ENCODE data around the gene TMEM82. TPM values are rescaled to one million over a fixed set of nuclear protein-coding genes. Genes with fewer than 3 reads are reported as not detected.

The TMEM82 gene
- polyA plus RNA-seq, 1 donor (not counting 4 experiments of a cell fraction or from before 2014, with no cell fraction given), result not detected

DNA sequence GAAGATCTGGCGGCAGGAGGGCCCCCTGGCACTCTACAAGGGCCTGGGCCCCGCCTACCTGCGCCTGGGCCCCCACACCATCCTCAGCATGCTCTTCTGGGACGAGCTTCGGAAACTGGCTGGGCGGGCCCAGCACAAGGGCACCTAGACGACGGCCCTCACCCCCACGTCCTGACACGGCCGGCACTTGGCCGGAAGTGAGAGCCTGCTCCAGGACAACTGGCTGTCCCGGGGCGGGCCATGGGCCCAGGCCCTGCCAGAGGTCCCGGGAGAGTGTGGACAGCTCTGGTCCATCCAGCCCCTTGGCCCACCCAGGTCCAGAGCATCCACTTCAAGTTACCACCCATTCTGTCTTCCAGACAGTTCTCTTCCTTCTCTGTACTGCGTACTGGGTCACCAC lies 3.0 kb upstream of the TMEM82 start:
- Histone ChIP-seq H3K9ac (ENCODE audit: control insufficient read depth, extremely low read depth, insufficient read depth, low read length) (no peak overlapping the region), H3K27ac (ENCODE audit: control insufficient read depth, insufficient read depth, low read length) (no peak overlapping the region), H3K4me1 (ENCODE audit: control insufficient read depth, extremely low read depth, insufficient read depth, low read length) (peaks cover 15% of the 10 kb centered on the region), H3K9me3 (ENCODE audit: control insufficient read depth, low read depth, low read length) (no peaks in the 10 kb centered on the region), H3K79me2 (ENCODE audit: control insufficient read depth, insufficient read depth, low read length) (no peaks in the 10 kb centered on the region), H3K4me2 (ENCODE audit: control insufficient read depth, extremely low read depth, insufficient read depth, low read depth, low read length) (no peak overlapping the region), H4K20me1 (ENCODE audit: control insufficient read depth, extremely low read depth, insufficient read depth, low read length) (no peaks in the 10 kb centered on the region), H2AFZ (ENCODE audit: control insufficient read depth, low read length) (no peak overlapping the region), H3K36me3 (ENCODE audit: control insufficient read depth in 2 of 2, extremely low read depth in 1 of 2, insufficient read depth in 2 of 2, low read length in 2 of 2) (peaks cover 2 to 11% of the 10 kb centered on the region in 2 experiments), H3K4me3 (ENCODE audit: control insufficient read depth in 2 of 3, extremely low read depth in 1 of 3, insufficient read depth in 2 of 3, low read depth in 1 of 3, low read length in 3 of 3) (no peak overlapping the region), H3K9me1 (ENCODE audit: control insufficient read depth, extremely low read depth, insufficient read depth, low read length) (no peaks in the 10 kb centered on the region), H3K27me3 (ENCODE audit: control insufficient read depth, extremely low read depth, insufficient read depth, low read length) (no peaks in the 10 kb centered on the region)
- dilution Hi-C loops (cut with MboI; ENCODE audit: extremely low pct_ligation_motif_present, low sequenced_read_pairs), result no loop called here
- FAIRE-seq (no peak), DNase-seq (ENCODE audit: low read depth, low spot score) (no peak)
- TF ChIP-seq EZH2 (IDR thresholded peaks at IDR 0.05; ENCODE audit: low read length) (no peak), CTCF (optimal IDR thresholded peaks at IDR 0.05 in 1 of 3, IDR thresholded peaks at IDR 0.05 in 1 of 3, conservative IDR thresholded peaks at IDR 0.05 in 1 of 3; ENCODE audit: extremely low read depth in 1 of 3, insufficient read depth in 2 of 3, low read length in 3 of 3) (no peak)

DNA sequence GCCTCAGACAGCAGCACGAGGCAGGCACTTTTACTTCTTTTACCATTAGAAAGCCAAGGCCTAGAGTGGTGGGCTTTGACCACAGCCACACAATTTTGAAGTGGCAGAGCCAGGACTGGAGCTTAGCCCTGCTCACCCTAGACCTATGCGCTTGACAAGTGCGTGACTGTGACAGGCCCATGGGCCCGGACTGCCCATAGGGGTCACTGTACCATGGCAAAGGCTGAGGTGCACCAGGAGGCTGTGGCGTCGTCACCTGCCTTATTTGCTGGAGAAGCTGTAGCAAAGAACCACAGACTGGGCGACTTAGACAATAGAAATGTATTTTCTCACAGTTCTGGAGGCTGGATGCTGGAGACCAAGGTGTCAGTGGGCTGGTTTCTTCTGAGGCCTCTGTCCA lies 2.6 kb upstream of the TMEM82 start:
- no peaks in the 10 kb centered on the region for H3K79me2 ChIP-seq (ENCODE audit: control insufficient read depth, insufficient read depth, low read length)
- dilution Hi-C loops (cut with MboI; ENCODE audit: extremely low pct_ligation_motif_present, low sequenced_read_pairs), result no loop called here
- H3K36me3 ChIP-seq (ENCODE audit: control insufficient read depth in 2 of 2, extremely low read depth in 1 of 2, insufficient read depth in 2 of 2, low read length in 2 of 2), result peaks cover 0 to 7% of the 10 kb centered on the region in 2 experiments
- no peak overlapping the region for H3K4me2 ChIP-seq (ENCODE audit: control insufficient read depth, extremely low read depth, insufficient read depth, low read depth, low read length)
- H3K9me1 ChIP-seq (ENCODE audit: control insufficient read depth, extremely low read depth, insufficient read depth, low read length), result no peaks in the 10 kb centered on the region
- no peaks in the 10 kb centered on the region for H3K27me3 ChIP-seq (ENCODE audit: control insufficient read depth, extremely low read depth, insufficient read depth, low read length)
- FAIRE-seq, result no peak
- H3K9me3 ChIP-seq (ENCODE audit: control insufficient read depth, low read depth, low read length), result no peaks in the 10 kb centered on the region
- H3K27ac ChIP-seq (ENCODE audit: control insufficient read depth, insufficient read depth, low read length), result no peak overlapping the region
- peaks cover 15% of the 10 kb centered on the region for H3K4me1 ChIP-seq (ENCODE audit: control insufficient read depth, extremely low read depth, insufficient read depth, low read length)
- H4K20me1 ChIP-seq (ENCODE audit: control insufficient read depth, extremely low read depth, insufficient read depth, low read length), result no peaks in the 10 kb centered on the region
- no peak overlapping the region for H3K9ac ChIP-seq (ENCODE audit: control insufficient read depth, extremely low read depth, insufficient read depth, low read length)
- no peak overlapping the region for H2AFZ ChIP-seq (ENCODE audit: control insufficient read depth, low read length)
- no peak for TF ChIP-seq EZH2 (IDR thresholded peaks at IDR 0.05; ENCODE audit: low read length)
- peak in 1 of 3 experiments; percentile 33 for TF ChIP-seq CTCF (optimal IDR thresholded peaks at IDR 0.05 in 1 of 3, IDR thresholded peaks at IDR 0.05 in 1 of 3, conservative IDR thresholded peaks at IDR 0.05 in 1 of 3; ENCODE audit: extremely low read depth in 1 of 3, insufficient read depth in 2 of 3, low read length in 3 of 3)
- H3K4me3 ChIP-seq (ENCODE audit: control insufficient read depth in 2 of 3, extremely low read depth in 1 of 3, insufficient read depth in 2 of 3, low read depth in 1 of 3, low read length in 3 of 3), result no peak overlapping the region
- DNase-seq (ENCODE audit: low read depth, low spot score), result no peak

Measured in keratinocyte (primary cell).